Tongue (tissue), 3 donors: Measurements from ENCODE around the gene FETUB. TPM values are rescaled to one million over a fixed set of nuclear protein-coding genes. Genes with fewer than 3 reads are reported as not detected.
"Not testable (repeated sequence)": the region's sequence is repeated elsewhere in the genome, so short reads cannot be mapped to it uniquely, and the experiment has no call there.

Experiments
- DNase-seq: peaks from one replicate; pipeline ENCODE4 v3.0.0-alpha.2; 2015
- small RNA-seq: library from RNA; depleted of rRNA; stranded (forward); fragments of <200 nt; gene quantifications from one replicate; pipeline ENCODE3, GENCODE V24; 2014; ENCODE audit warnings: low replicate concordance
- total RNA-seq: library from RNA; depleted of rRNA; stranded (reverse); fragments of >200 nt; gene quantifications from one replicate; pipeline ENCODE4 v1.2.3, GENCODE V29; 2014

FETUB gene
- total RNA-seq, 1 donor from 2014 or later = not detected

GRCh38 chr3:186679151-186679550, 39.0 kb downstream of the FETUB start:
- no peak for DNase-seq

GRCh38 chr3:186680869-186681268, 40.7 kb downstream of the FETUB start:
- DNase-seq = no peak

- no peak for DNase-seq
Measured at GRCh38 chr3:186682812-186683211, 42.6 kb downstream of the FETUB start.

GRCh38 chr3:186683979-186684378, 43.8 kb downstream of the FETUB start:
- no peak for DNase-seq

GRCh38 chr3:186686475-186686874, 46.3 kb downstream of the FETUB start:
- not testable (repeated sequence) for DNase-seq

GRCh38 chr3:186687120-186687651, 47.0 kb downstream of the FETUB start:
- DNase-seq = no peak

GRCh38 chr3:186690304-186690703, 50.1 kb downstream of the FETUB start:
- DNase-seq = not testable (repeated sequence)

GRCh38 chr3:186691676-186692075, 51.5 kb downstream of the FETUB start:
- no peak for DNase-seq

GRCh38 chr3:186693843-186694242, 53.6 kb downstream of the FETUB start:
- no peak for DNase-seq

GRCh38 chr3:186694288-186695032, 54.3 kb downstream of the FETUB start:
- no peak for DNase-seq

GRCh38 chr3:186696522-186696921, 56.3 kb downstream of the FETUB start:
- no peak for DNase-seq

- no peak for DNase-seq
Measured at GRCh38 chr3:186697510-186697909, 57.3 kb downstream of the FETUB start.

GRCh38 chr3:186700267-186700666, 60.1 kb downstream of the FETUB start:
- no peak for DNase-seq

- not testable (repeated sequence) for DNase-seq
Measured at GRCh38 chr3:186702451-186702850, 62.3 kb downstream of the FETUB start.

Small RNAs within 50 kb of the gene (small RNA-seq; reads per million reads assigned to genes)
- not detected for gene RF00017

Other genes with a start within 250 kb of the FETUB start
- gene CRYGS, start 96.0 kb upstream of the FETUB start, total RNA-seq = 0.62 TPM
- 15.4 TPM for gene TBCCD1, start 73.1 kb upstream of the FETUB start, total RNA-seq
- 45.7 TPM for gene DNAJB11, start 69.7 kb upstream of the FETUB start, total RNA-seq
- gene AHSG, start 27.3 kb upstream of the FETUB start, total RNA-seq = not detected
- not detected for gene HRG, start 25.6 kb downstream of the FETUB start, total RNA-seq
- gene KNG1, start 77.0 kb downstream of the FETUB start, total RNA-seq = not detected
- gene EIF4A2, start 143.2 kb downstream of the FETUB start, total RNA-seq = 863 TPM
- 21.8 TPM for gene RFC4, start 166.1 kb downstream of the FETUB start, total RNA-seq
- gene ADIPOQ, start 202.3 kb downstream of the FETUB start, total RNA-seq = 0.31 TPM